GM08714 (cell line): ENCODE measurements around the gene KDM8.

ENCODE experiments used
- H3K4me3 ChIP-seq: fragments of 200-500 bp; sonication (Bioruptor generic); 2 replicates; pipeline ENCODE4 v1.5.1; 2014; ENCODE audit warnings: mild to moderate bottlenecking, low read length, inconsistent platforms
- ZNF274 ChIP-seq: IDR thresholded peaks from 2 replicates; pipeline ENCODE4 v1.6.1; 2012; ENCODE audit warnings: mild to moderate bottlenecking, low read depth, low read length

KDM8 gene

DNA sequence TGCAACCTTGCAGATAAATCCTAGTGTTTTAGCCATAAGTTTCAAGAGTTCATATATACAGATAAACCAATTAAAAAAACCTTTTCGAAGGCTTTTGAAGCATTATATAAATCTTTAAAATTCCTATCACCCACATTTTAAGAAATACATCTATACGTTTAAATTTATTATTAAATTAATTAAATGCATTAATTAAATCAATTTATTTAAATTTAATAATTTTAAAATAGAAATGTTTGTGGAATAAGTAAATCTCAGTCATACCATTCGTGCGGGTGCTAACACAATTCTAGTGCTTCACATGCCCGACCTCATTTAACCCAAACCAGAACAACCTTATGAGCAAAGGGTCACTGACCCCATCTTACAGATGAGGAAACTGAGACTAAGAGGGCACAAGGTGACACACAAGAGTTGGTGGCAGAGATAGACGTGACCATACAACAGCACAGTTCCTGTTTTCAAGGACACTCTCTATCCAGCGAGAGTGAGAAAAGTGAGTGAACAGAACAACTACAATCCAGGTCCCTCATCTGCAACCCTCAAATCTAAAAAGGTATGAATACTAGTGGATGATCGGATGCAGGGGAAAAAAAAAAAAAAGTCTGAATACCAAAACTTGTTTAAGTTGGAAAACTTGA is 63.8 kb downstream of the KDM8 start:
- H3K4me3 ChIP-seq, result peak overlapping the region; percentile 88; the same call in 1 of the 2 replicates
- no peak for TF ChIP-seq ZNF274

DNA sequence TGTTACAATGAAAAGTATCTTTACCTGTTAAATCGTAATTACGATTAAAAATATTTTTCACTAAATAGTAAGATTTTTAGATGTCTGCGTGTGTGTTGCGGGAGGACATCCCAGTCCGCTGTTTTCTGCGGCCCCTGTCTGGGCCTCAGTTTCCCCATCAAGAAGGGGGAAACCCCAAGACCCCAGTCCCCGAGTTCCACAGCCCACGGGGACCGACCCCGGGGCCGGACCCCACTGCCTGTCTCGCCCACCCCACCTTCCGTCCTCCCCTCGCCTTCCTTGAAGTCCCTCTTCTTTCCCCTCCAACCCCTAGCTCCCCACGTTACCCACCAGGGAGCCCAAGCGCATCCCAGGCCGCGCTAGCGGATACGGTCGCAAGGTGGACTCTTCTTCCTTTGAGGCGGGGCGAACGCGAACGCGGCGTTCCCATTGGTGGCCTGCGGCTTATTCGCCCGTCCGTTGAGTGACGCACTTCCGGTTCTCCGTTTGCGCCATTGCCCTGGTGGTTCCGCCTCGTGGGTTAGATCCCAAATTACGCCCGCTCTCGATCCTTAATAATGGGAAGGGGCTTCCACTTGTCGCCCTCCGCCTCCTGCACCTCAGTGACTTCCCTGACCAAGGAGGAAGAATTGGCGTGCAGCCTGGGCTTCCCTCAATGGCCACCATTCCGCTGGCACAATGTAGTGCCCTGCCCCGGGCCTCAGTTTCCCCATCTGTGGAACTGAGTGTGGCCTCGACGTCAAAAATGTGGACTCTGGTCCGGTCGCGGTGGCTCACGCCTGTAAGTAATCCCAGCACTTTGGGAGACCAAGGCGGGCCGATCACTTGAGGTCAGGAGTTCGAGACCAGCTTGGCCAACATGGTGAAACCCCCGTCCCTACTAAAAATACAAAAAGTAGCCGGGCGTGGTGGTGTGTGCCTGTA is 65.3 kb downstream of the KDM8 start, which contains the start of gene NSMCE1:
NSMCE1 (minus strand) TSS at position 397 of the 924 bp plus-strand sequence. CDS start 11,202 bp downstream, outside the sequence.
- H3K4me3 ChIP-seq, result peak within 1 kb of the TSS; percentile 88
- TF ChIP-seq ZNF274, result no peak

DNA sequence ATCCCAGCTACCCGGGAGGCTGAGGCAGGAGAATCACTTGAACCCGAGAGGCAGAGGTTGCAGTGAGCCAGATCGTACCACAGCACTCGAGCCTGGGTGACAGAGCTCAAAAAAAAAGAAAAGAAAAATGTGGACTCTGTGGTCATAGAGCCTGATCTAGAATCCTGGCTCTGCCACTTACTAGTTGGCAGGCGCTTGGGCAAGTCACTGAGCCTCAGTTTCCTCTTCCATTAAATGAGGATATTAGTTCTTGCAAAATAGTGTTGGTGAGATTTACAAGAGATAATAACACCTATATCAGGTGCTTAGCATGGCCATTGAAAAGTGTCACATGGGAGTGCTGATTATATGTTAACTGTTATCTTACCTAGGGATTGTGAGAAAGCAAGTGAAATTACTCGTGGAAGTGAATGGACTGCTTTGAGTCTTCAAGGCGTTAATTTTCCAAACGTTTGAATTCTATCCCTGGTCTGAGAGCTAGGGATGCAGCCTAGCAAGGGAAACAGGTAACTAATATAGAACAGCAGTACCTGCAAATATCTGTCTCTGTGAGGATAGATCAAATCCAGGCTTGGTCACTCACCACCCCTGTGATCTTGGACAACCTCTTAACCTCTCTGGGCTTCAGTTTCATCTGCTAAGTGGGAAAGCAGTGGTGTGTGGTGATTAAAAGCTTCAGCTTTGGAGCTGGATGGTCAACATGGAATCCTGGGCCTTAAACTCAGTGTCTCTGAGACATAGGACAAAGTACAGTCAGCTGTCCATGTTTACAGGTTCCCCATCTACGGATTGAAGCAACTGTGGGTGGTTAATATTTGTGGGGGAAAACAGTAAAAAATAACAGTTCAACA is 66.2 kb downstream of the KDM8 start:
- peak overlapping the region; percentile 88 for H3K4me3 ChIP-seq
- TF ChIP-seq ZNF274, result no peak

DNA sequence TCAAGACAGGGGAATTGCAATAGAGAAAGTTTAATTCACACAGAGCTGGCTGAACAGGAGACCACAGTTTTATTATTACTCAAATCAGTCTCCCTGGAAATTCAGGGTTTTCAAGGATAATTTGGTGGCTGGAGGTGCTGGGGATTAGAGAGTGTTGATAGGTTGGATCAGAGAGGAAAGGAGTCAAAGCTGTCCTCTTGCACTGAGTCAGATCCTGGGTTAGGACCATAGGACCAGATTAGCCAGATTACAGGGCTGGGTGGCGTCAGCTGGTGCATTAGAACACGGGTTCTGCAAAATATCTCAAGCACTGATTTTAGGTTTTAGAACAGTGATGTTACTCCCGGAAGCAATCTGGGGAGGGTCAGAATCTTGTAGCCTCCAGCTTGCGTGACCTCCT is 67.0 kb downstream of the KDM8 start:
- TF ChIP-seq ZNF274, result no peak
- no peak overlapping the region for H3K4me3 ChIP-seq
